GM23338 (cell line): ENCODE measurements around the gene PLEKHG2. TPM values are rescaled to one million over a fixed set of nuclear protein-coding genes. Genes with fewer than 3 reads are reported as not detected.

Experiments
- ATAC-seq: fragments of 200-7000 bp; cut with Tn5 transposase; 3 replicates; pipeline ENCODE4 v1.9.1; 2020
- DNase-seq: peaks from one replicate; pipeline ENCODE4 v3.0.0-alpha.2; 2015; ENCODE audit warnings: low spot score
- H2AFZ ChIP-seq: fragments of 200-600 bp; sonication (generic); 2 replicates; pipeline ENCODE4 v1.8.0; 2016; ENCODE audit warnings: antibody characterized with exemption, mild to moderate bottlenecking, moderate library complexity
- H3F3A ChIP-seq: fragments of 200-600 bp; sonication (generic); replicated peaks from 2 replicates; pipeline ENCODE4 v1.8.0; 2017; ENCODE audit warnings: antibody characterized with exemption, mixed run types, low read depth
- H3K27ac ChIP-seq: fragments of 200-600 bp; sonication (generic); 2 replicates; pipeline ENCODE4 v1.6.1; 2016; ENCODE audit warnings: low read depth
- H3K27me3 ChIP-seq: fragments of 200-600 bp; sonication (generic); 2 replicates; pipeline ENCODE4 v1.8.0; 2016; ENCODE audit warnings: mild to moderate bottlenecking, mixed run types, moderate library complexity; ENCODE audit not compliant: insufficient read depth
- H3K36me3 ChIP-seq: fragments of 200-600 bp; sonication (generic); 2 replicates; pipeline ENCODE4 v1.8.0; 2016; ENCODE audit warnings: mild to moderate bottlenecking; ENCODE audit not compliant: insufficient read depth
- H3K4me1 ChIP-seq: fragments of 200-600 bp; sonication (generic); 2 replicates; pipeline ENCODE4 v1.8.0; 2016; ENCODE audit warnings: mild to moderate bottlenecking, moderate library complexity; ENCODE audit not compliant: insufficient read depth
- H3K4me2 ChIP-seq: fragments of 200-600 bp; sonication (generic); 2 replicates; pipeline ENCODE4 v1.7.1; 2017; ENCODE audit warnings: mixed run types
- H3K4me3 ChIP-seq: fragments of 200-600 bp; sonication (generic); 2 replicates; pipeline ENCODE4 v1.6.1; 2016; ENCODE audit warnings: mixed run types
- H3K79me2 ChIP-seq: fragments of 200-600 bp; sonication (generic); replicated peaks from 2 replicates; pipeline ENCODE4 v1.8.0; 2017; ENCODE audit warnings: mild to moderate bottlenecking; ENCODE audit not compliant: insufficient read depth
- H3K9me2 ChIP-seq: fragments of 200-600 bp; sonication (generic); 2 replicates; pipeline ENCODE4 v1.8.0; 2017; ENCODE audit not compliant: insufficient read depth
- H4K20me1 ChIP-seq: fragments of 200-600 bp; sonication (generic); replicated peaks from 2 replicates; pipeline ENCODE4 v1.8.0; 2017; ENCODE audit warnings: mild to moderate bottlenecking; ENCODE audit not compliant: insufficient read depth
- H3K27ac Mint-ChIP-seq: 2 replicates; pipeline ENCODE4 v1.8.0; 2020; ENCODE audit warnings: inconsistent platforms, mild to moderate bottlenecking, moderate library complexity, mixed read lengths
- H3K27me3 Mint-ChIP-seq: 3 replicates; pipeline ENCODE4 v1.8.0; 2022; ENCODE audit warnings: low read depth, mild to moderate bottlenecking, moderate library complexity, mixed read lengths, inconsistent platforms; ENCODE audit not compliant: insufficient read depth, poor library complexity
- H3K36me3 Mint-ChIP-seq: 3 replicates; pipeline ENCODE4 v1.8.0; 2021; ENCODE audit warnings: low read depth, mild to moderate bottlenecking, inconsistent platforms, moderate library complexity, mixed read lengths
- H3K4me1 Mint-ChIP-seq: 3 replicates; pipeline ENCODE4 v1.8.0; 2020; ENCODE audit warnings: mild to moderate bottlenecking, inconsistent platforms, mixed read lengths
- H3K4me3 Mint-ChIP-seq: 3 replicates; pipeline ENCODE4 v1.8.0; 2021; ENCODE audit warnings: moderate library complexity, mild to moderate bottlenecking, inconsistent platforms, mixed read lengths
- H3K9me3 Mint-ChIP-seq: 3 replicates; pipeline ENCODE4 v1.8.0; 2020; ENCODE audit warnings: moderate library complexity, mild to moderate bottlenecking, inconsistent platforms, mixed read lengths
- CREB1 ChIP-seq: fragments of 250-450 bp; sonication (Bioruptor Pico); IDR thresholded peaks from 2 replicates; pipeline ENCODE4 v1.5.0; 2020; ENCODE audit warnings: low read depth, mild to moderate bottlenecking, moderate library complexity
- EZH2 ChIP-seq: fragments of 200-600 bp; sonication (generic); IDR thresholded peaks from one replicate; pipeline ENCODE4 v1.8.0; 2017; ENCODE audit warnings: antibody characterized with exemption, mild to moderate bottlenecking, low read depth; ENCODE audit not compliant: unreplicated experiment
- EZH2phosphoT487 ChIP-seq: fragments of 200-600 bp; sonication (generic); IDR thresholded peaks from one replicate; pipeline ENCODE4 v1.8.1; 2018; ENCODE audit warnings: antibody characterized with exemption; ENCODE audit not compliant: unreplicated experiment
- JUNB ChIP-seq: IDR thresholded peaks from one replicate; pipeline ENCODE4 v1.6.1; 2016; ENCODE audit warnings: antibody characterized with exemption; ENCODE audit not compliant: unreplicated experiment
- NANOG ChIP-seq: IDR thresholded peaks from 2 replicates; pipeline ENCODE4 v1.6.1; 2016; ENCODE audit warnings: antibody characterized with exemption, borderline replicate concordance
- POLR2AphosphoS5 ChIP-seq: IDR thresholded peaks from 2 replicates; pipeline ENCODE4 v1.6.1; 2016; ENCODE audit warnings: antibody characterized with exemption, low read depth
- STAT1 ChIP-seq: IDR thresholded peaks from one replicate; pipeline ENCODE4 v1.6.1; 2016; ENCODE audit warnings: antibody characterized with exemption; ENCODE audit not compliant: unreplicated experiment
- ZNF114 ChIP-seq: fragments of 250-450 bp; sonication (Bioruptor Pico); IDR thresholded peaks from 2 replicates; pipeline ENCODE4 v1.5.0; 2020; ENCODE audit warnings: mild to moderate bottlenecking, moderate library complexity
- ZNF462 ChIP-seq: fragments of 250-450 bp; sonication (Bioruptor Pico); IDR thresholded peaks from 2 replicates; pipeline ENCODE4 v1.5.0; 2020; ENCODE audit warnings: mild to moderate bottlenecking, moderate library complexity
- polyA plus RNA-seq: library from polyadenylated mRNA; unstranded; fragments of >200 nt; fragmentation: Nextera tagmentation; extraction: Ambion mirVana; gene quantifications from 2 replicates; pipeline ENCODE4 v1.2.1, GENCODE V29; 2016
- total RNA-seq: library from RNA; depleted of rRNA; stranded (reverse); fragments of >200 nt; shearing (Covaris generic); gene quantifications from 2 replicates; pipeline ENCODE4 v1.2.3, GENCODE V29; 2014
- TF ChIP-seq, protein P1 (sequence below), 2 experiments: fragments of 200-600 bp in 1 of 2; sonication (generic) in 1 of 2; conservative IDR thresholded peaks; 2 replicates each; pipeline versions ENCODE4 v1.5.1 to v1.6.1; 2016 to 2017; ENCODE audit warnings: antibody characterized with exemption in 2 of 2, low read depth in 2 of 2, mild to moderate bottlenecking in 2 of 2, moderate library complexity in 1 of 2
- TF ChIP-seq, protein P2 (sequence below): IDR thresholded peaks from one replicate; pipeline ENCODE4 v1.6.1; 2018; ENCODE audit warnings: antibody characterized with exemption; ENCODE audit not compliant: unreplicated experiment

The PLEKHG2 gene
- total and polyA plus RNA-seq, 2 experiments from 2014 or later, result 15.5 to 41.3 TPM

- ATAC-seq (no peak), DNase-seq (no peak)
- Mint-ChIP-seq H3K4me1 (peaks cover 28% of the 10 kb centered on the region), H3K27me3 (peaks cover 29% of the 10 kb centered on the region), H3K27ac (no peak overlapping the region), H3K9me3 (no peaks in the 10 kb centered on the region; the same call in 2 of the 3 replicates), H3K36me3 (peaks cover 49% of the 10 kb centered on the region), H3K4me3 (no peak overlapping the region; the same call in 2 of the 3 replicates)
- no peaks in the 10 kb centered on the region for H3K79me2 ChIP-seq
- H3F3A ChIP-seq, result peaks cover 15% of the 10 kb centered on the region
- no peak overlapping the region for H3K4me3 ChIP-seq
- no peaks in the 10 kb centered on the region for H3K36me3 ChIP-seq
- no peak overlapping the region for H3K27ac ChIP-seq
- H4K20me1 ChIP-seq, result no peaks in the 10 kb centered on the region; the same call in 1 of the 2 replicates
- H3K27me3 ChIP-seq, result no peaks in the 10 kb centered on the region
- H2AFZ ChIP-seq, result no peak overlapping the region
- peaks cover 23% of the 10 kb centered on the region for H3K4me1 ChIP-seq
- H3K9me2 ChIP-seq, result no peaks in the 10 kb centered on the region
- TF ChIP-seq STAT1, result no peak
- TF ChIP-seq POLR2AphosphoS5, result no peak
- TF ChIP-seq, protein P1, sequence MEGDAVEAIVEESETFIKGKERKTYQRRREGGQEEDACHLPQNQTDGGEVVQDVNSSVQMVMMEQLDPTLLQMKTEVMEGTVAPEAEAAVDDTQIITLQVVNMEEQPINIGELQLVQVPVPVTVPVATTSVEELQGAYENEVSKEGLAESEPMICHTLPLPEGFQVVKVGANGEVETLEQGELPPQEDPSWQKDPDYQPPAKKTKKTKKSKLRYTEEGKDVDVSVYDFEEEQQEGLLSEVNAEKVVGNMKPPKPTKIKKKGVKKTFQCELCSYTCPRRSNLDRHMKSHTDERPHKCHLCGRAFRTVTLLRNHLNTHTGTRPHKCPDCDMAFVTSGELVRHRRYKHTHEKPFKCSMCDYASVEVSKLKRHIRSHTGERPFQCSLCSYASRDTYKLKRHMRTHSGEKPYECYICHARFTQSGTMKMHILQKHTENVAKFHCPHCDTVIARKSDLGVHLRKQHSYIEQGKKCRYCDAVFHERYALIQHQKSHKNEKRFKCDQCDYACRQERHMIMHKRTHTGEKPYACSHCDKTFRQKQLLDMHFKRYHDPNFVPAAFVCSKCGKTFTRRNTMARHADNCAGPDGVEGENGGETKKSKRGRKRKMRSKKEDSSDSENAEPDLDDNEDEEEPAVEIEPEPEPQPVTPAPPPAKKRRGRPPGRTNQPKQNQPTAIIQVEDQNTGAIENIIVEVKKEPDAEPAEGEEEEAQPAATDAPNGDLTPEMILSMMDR (conservative IDR thresholded peaks at IDR 0.05; ENCODE audit: low read depth in 2 of 2), result no peak
- TF ChIP-seq ZNF462 (CRISPR knock-in tag), result no peak
- no peak for TF ChIP-seq CREB1 (CRISPR knock-in tag)
- no peak for TF ChIP-seq NANOG
- TF ChIP-seq JUNB, result no peak
- no peak for TF ChIP-seq EZH2phosphoT487
- TF ChIP-seq, protein P2, sequence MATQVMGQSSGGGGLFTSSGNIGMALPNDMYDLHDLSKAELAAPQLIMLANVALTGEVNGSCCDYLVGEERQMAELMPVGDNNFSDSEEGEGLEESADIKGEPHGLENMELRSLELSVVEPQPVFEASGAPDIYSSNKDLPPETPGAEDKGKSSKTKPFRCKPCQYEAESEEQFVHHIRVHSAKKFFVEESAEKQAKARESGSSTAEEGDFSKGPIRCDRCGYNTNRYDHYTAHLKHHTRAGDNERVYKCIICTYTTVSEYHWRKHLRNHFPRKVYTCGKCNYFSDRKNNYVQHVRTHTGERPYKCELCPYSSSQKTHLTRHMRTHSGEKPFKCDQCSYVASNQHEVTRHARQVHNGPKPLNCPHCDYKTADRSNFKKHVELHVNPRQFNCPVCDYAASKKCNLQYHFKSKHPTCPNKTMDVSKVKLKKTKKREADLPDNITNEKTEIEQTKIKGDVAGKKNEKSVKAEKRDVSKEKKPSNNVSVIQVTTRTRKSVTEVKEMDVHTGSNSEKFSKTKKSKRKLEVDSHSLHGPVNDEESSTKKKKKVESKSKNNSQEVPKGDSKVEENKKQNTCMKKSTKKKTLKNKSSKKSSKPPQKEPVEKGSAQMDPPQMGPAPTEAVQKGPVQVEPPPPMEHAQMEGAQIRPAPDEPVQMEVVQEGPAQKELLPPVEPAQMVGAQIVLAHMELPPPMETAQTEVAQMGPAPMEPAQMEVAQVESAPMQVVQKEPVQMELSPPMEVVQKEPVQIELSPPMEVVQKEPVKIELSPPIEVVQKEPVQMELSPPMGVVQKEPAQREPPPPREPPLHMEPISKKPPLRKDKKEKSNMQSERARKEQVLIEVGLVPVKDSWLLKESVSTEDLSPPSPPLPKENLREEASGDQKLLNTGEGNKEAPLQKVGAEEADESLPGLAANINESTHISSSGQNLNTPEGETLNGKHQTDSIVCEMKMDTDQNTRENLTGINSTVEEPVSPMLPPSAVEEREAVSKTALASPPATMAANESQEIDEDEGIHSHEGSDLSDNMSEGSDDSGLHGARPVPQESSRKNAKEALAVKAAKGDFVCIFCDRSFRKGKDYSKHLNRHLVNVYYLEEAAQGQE, result no peak
- no peak for TF ChIP-seq EZH2
- no peak for TF ChIP-seq ZNF114
- no peak overlapping the region for H3K4me2 ChIP-seq
These were observed 13.3 kb downstream of the PLEKHG2 start for GRCh38 chr19:39425744-39426143.
